Adrenal gland (tissue), 5 donors: ENCODE data around the gene COLGALT1.

ENCODE experiments used
- POLR2A ChIP-seq, 2 donors: fragments of 450-650 bp; IDR thresholded peaks; one replicate each; pipeline ENCODE4 v1.6.1; 2017; ENCODE audit warnings: antibody characterized with exemption in 2 of 2, mild to moderate bottlenecking in 2 of 2, moderate library complexity in 1 of 2
- TF ChIP-seq, protein P1 (sequence below), 6 experiments: fragments of 450-650 bp in 4 of 6; fragments of 200-600 bp in 2 of 6; sonication (generic) in 1 of 6; IDR thresholded peaks; 1 replicate in 5 of 6; 2 replicates in 1 of 6; pipeline versions ENCODE4 v1.5.1 to v1.8.0; 2016 to 2021; ENCODE audit warnings: antibody characterized with exemption in 6 of 6, mild to moderate bottlenecking in 2 of 6, moderate library complexity in 1 of 6
- donor health status: DM: no; HTN: no; CAD: no.

GRCh38 chr19:17615889-17616685, 60.6 kb downstream of the COLGALT1 start:
- TF ChIP-seq, protein P1, sequence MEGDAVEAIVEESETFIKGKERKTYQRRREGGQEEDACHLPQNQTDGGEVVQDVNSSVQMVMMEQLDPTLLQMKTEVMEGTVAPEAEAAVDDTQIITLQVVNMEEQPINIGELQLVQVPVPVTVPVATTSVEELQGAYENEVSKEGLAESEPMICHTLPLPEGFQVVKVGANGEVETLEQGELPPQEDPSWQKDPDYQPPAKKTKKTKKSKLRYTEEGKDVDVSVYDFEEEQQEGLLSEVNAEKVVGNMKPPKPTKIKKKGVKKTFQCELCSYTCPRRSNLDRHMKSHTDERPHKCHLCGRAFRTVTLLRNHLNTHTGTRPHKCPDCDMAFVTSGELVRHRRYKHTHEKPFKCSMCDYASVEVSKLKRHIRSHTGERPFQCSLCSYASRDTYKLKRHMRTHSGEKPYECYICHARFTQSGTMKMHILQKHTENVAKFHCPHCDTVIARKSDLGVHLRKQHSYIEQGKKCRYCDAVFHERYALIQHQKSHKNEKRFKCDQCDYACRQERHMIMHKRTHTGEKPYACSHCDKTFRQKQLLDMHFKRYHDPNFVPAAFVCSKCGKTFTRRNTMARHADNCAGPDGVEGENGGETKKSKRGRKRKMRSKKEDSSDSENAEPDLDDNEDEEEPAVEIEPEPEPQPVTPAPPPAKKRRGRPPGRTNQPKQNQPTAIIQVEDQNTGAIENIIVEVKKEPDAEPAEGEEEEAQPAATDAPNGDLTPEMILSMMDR (IDR thresholded peaks at IDR 0.05) = no peak
- no peak for TF ChIP-seq POLR2A (IDR thresholded peaks at IDR 0.05)
